Activated CD8-positive, alpha-beta memory T cell treated with anti-CD3 and anti-CD28 coated beads, Interleukin-2, amount 50 U/mL, for 24 hours (primary cell): ENCODE results near the gene STYXL1.
A peak's percentile ranks its signal among the peaks of the same experiment; 100 is the strongest.
"Not testable (repeated sequence)": the region's sequence is repeated elsewhere in the genome, so short reads cannot be mapped to it uniquely, and the experiment has no call there.

Experiments used
- DNase-seq: peaks from one replicate; pipeline ENCODE4 v3.0.0-alpha.2; 2020; ENCODE audit errors: extremely low read depth

STYXL1 gene, protein sequence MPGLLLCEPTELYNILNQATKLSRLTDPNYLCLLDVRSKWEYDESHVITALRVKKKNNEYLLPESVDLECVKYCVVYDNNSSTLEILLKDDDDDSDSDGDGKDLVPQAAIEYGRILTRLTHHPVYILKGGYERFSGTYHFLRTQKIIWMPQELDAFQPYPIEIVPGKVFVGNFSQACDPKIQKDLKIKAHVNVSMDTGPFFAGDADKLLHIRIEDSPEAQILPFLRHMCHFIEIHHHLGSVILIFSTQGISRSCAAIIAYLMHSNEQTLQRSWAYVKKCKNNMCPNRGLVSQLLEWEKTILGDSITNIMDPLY

DNA sequence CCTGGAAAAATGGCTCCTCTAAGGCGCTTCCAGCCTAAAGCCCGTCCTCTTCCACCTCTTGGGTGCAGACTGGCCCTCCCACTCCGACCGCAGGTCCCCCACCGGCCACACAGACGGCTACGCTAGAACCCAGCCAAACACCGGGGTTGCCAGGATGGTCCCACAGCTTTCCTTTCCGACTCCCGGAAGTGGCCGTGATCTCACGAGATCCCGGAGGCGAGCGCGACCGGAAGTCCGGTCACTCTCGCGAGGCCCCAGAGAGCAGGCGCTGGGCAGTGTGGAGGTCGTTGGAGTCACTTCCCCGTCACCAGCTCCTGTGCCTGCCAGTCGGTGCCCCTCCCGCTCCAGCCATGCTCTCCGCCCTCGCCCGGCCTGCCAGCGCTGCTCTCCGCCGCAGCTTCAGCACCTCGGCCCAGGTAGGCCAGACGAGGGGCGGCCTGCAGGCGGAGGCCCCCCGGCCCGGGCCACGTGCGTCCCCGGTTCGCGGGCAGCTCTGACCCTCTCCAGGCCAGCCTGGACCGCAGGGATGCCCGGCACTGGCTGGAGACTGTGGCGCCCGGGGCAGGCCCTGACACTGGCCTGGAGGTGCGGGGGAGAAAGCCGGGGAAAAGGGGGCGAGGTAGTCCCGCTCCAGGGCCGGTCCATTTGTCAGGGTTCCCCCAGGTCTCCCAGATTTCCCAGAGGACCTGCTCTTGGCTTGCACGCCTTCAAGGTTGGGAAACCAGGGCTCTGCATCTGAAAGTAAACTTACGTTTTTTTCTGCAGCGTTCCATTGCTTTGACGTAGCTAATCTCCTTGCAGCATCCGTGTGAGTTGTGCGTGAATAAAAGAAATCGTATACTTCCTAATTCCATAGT is at the start of gene STYXL1, which contains the start of gene MDH2:
Gene STYXL1 (minus strand): TSS at position 190 of the 857 bp plus-strand sequence. CDS start 17,477 bp downstream, outside the sequence.
Gene MDH2 (plus strand): TSS at position 296 of the 857 bp plus-strand sequence. CDS start 55 bp downstream, at position 351.
- DNase-seq, result peak; percentile 84

DNA sequence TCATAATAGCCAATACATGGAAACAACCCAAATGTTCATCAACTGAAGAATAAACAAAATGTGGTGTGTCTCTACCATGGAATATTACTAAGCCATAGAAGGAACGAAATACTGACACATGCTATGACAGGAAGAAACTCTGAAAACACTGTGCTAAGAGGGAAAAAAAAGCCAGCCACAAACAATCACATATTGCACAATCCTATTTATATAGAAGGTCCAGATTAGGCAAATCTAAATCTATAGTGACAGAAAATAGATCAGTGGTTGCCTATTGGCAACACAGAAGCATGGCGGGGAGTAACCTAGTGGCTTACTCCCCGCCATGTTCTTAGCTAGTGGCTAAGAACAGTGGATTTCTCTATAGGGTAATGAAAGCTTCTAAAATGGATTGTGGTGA is 48.1 kb upstream of the STYXL1 start:
- no peak for DNase-seq

DNA sequence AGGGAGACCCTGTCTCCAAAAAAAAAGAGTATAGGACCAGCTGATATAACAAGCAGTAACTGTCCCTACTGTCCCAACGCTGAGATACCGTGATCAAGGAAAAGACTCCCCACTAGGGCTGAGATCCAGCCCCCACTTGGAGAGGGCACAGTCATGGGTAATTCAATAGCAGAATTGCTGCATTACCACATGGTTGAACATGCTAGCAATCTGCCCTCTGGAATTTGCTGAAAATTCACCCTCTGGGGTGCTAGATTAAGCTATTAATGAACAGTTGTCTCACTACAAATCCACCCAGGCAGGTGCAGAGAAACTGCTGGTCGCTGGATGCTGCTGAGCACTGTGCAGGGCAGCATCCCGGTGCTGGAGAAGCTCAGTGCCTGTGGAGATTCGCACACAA is 46.5 kb upstream of the STYXL1 start:
- DNase-seq, result not testable (repeated sequence)

DNA sequence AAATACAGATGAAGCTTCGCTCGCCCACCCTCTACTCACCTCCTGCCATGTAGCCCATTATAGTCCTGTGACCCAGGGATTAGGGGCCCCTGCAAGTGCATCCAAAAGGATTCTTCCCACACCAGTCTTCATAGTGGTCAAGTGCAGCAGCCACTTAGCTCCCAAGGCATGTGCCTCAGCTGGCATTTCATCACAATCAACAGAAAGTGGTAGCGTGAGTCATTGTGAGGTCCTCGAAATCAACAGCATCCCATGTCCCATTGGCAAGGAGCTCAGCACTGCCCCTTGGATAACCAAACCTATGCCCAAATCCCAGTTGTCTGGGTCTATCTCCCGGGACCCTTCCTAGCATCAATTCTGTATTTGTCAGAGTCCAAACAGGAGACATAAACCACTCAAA is 45.7 kb upstream of the STYXL1 start:
- not testable (repeated sequence) for DNase-seq

DNA sequence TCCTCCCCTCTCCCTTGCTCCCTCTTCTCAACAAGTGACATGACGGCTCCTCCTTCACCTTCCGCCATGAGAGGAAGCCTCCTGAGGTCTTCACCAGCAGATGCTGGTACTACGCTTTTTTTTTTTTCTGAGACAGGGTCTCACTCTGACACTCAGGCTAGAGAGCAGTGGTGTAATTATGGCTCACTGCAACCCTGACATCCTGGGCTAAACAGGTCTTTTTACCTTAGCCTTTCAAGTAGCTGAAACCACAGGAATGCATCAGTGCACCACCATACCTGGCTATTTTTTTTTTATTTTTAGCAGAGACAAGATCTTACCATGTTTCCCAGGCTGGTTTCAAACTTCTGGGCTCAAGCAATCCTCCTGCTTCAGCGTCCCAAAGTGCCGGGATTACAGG is 43.7 kb upstream of the STYXL1 start:
- no peak for DNase-seq

DNA sequence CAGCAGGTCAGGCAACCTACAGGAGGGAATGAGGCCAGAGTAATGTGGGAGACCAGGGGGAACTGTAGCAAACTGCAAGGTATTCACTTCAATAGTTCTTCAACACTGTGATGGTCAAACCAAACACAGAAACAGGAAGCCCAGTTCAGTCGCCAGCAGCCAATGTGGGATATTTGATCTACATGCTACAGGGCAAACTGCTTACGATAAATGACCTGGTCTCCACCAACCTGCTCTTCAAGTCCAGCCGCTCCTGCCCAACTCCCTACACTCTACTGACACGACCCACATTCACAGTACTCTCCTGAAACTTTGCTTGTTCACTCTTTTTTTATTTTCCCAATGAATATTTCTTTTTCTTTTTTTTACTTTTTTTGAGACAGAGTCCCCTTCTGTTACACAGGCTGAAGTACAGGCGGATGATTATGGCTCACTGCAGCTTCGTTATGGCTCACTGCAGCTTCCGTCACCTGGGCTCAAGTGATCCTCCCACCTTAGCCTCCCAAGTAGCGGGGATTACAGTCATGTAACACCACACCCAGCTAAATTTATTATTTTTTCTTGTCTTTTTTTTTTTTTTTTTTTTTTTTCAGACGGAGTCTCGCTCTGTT is 42.2 kb upstream of the STYXL1 start:
- DNase-seq, result no peak

DNA sequence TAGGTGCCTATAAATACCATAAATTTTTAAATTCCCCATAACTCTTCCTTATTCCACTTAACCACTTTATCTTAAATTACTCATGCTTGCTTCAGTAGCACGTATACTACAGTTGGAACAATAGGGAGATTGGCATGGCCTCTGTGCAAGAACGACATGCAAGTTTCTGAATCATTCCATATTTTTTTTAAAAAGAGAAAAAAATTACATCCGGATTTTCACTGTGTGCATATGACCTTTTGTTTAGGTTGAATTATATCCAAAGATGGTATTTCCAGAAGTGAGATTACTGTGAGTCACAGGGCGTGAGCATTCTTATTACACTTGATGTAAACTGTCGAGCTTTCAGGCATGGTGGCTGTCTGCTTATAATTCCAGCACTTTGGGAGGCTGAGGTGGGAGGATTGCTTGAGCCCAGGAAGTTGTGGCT is 39.6 kb upstream of the STYXL1 start:
- not testable (repeated sequence) for DNase-seq

DNA sequence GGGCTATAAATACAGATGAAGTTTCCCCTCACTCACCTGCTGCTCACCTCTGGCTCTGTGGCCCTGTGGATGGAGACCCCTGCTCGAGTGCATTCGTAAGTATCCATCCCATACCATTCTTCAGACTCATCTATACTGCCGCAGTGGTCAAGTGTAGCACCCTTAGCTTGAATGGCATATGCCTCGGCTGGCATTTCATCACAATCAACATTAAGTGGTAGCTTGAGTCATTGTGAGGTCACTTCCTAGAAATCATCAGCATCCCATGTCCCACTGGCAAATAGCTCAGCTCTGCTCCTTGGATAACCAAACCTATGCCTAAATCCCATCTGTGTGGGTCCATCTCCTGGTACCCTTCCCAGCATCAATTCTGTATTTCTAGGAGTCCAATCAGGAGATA is 38.3 kb upstream of the STYXL1 start:
- DNase-seq, result no peak

DNA sequence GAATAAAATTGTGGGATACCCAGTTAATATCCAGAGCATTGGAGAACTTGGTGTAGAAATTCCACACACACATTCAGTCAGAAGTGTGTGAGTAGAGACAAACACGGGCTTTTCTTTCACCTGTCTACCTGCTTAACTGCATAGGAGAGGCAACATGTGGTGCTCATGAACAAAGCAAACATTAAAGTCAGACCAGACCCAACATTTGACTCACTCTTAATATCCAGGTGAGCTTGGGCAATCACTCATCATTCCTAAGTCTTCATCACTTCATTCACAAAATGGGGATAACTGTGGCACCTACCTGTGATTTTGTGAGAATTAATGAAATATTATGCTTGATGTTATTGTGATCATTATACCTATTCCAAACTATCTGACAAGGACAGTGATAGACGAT is 36.3 kb upstream of the STYXL1 start:
- not testable (repeated sequence) for DNase-seq

DNA sequence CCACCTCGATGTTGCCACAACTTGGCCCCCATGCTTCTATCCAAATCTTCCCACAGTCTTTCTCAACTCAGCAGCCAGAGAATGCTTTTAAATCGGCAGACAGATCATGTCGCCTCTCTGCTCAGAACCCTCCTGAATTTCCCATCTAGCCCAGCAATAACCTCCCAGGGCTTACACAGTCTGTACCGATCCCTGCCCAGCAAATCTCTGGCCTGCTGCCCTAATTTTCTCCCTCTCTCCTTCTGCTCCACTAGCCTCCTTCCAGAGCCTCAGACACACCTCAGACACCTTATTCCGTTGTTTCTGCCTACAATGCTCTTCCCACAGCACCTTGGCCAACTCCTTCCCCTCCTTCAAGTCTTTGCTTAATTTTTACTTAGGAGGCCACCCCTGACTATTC is 32.4 kb upstream of the STYXL1 start:
- no peak for DNase-seq

DNA sequence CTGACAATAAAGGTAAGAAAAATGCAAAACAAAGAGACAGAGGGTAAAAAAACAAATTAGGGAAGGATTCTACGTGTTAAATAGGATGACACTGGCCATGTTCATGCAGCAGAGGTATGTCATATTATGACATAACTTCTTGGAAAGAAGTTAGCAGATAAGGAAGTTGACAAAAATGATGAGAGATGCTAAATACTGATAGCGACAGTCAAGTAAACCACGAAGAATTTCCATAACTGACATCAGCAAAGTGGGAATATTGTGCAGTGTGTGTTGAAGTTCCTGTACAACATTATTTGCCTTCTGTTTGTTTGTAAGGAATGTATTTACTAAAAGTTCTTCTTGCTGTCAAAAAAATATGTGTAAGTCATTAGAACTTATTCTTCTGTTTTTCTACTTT is 29.6 kb upstream of the STYXL1 start:
- no peak for DNase-seq

DNA sequence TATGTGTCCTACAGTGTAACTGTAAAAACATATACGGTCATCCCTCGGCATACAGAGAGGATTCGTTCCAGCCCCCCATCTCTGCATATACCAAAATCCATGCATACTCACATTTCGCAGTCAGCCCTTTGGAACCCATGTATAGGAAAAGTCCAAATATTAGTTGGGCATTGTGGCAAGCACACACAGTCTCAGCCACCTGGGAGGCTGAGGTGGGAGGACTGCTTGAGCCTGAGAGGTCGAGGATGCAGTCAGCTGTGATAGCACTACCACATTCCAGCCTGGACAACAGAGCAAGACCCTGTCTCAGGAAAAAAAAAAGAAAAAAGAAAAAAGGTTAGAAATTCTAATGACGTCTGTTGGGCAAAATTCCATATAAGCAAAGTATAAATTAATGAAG is 29.2 kb upstream of the STYXL1 start:
- DNase-seq, result no peak

DNA sequence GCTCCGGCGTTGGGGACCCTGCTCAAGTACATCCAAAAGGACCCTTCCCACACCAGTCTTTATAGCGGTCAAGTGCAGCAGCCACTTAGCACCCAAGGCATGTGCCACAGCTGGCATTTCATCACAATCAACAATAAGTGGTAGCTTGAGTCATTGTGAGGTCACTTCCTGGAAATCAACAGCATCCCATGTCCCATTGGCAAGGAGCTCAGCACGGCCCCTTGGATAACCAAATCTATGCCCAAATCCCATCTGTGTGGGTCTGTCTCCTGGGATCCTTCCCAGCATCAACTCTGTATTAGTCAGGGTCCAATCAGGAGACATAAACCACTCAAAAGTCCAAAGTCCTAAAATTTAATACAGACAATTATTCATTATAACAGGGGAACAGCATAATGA is 27.2 kb upstream of the STYXL1 start:
- no peak for DNase-seq

DNA sequence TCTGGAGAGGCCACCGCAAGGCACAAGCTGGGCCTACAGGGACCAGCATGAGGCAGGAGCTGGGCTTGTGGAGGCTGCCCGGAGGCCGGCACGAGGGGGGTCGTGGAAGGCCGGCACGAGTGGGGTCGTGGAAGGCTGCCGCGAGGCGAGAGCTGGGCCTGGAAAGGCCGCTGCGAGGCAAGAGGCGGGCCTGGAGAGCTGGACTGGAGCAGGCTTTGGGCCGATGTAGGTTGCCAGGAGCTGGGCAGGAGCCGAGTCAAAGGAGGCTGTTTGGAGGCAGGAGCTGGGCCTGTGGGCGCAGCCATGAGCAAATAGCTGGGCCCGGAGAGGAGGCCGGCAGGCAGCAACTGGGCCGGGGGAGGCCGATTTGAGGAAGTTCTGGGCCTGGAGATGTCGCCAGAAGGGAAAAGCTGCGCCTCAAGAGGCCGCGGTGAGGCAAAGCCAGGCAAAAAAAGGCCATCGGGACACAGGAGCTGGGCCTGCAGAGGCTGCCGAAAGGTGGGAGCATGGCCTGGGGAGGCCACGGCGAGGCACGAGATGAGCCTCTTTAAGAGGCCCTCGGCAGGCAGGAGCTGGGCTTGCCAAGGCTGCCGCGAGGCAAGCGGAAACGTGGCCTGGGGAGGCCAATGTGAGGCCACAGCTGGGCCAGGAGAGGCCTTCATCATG is 26.6 kb upstream of the STYXL1 start:
- no peak for DNase-seq

DNA sequence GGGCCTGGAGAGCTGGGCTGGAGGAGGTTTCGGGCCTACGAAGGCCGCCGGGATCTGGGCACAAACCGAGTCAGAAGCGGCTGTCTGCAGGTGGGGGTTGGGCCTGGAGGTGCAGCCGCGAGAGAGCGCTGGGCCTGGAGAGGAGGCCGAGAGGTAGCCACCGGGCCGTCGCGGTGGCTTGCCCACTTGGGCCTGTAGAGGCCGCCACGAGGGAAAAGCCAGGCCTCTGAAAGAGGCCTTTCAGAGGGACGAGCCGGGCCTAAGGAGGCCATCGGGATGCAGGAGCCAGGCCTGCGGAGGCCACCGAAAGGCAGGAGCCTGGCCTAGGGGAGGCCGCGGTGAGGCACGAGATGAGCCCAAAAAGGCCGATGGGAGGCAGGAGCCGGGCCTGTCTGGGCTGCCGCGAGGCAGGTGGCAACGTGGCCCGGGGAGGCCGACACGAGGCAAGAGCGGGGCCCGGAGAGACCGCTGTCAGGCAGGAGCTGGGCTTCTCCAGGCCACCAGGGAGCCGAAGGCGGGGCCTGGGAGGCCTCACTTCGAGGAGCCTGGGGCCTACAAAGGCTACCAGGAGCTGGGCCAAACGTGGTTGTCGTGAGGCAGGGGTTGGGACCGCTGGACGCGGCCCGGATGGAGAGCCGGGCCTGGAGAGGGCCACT is 25.7 kb upstream of the STYXL1 start:
- no peak for DNase-seq

DNA sequence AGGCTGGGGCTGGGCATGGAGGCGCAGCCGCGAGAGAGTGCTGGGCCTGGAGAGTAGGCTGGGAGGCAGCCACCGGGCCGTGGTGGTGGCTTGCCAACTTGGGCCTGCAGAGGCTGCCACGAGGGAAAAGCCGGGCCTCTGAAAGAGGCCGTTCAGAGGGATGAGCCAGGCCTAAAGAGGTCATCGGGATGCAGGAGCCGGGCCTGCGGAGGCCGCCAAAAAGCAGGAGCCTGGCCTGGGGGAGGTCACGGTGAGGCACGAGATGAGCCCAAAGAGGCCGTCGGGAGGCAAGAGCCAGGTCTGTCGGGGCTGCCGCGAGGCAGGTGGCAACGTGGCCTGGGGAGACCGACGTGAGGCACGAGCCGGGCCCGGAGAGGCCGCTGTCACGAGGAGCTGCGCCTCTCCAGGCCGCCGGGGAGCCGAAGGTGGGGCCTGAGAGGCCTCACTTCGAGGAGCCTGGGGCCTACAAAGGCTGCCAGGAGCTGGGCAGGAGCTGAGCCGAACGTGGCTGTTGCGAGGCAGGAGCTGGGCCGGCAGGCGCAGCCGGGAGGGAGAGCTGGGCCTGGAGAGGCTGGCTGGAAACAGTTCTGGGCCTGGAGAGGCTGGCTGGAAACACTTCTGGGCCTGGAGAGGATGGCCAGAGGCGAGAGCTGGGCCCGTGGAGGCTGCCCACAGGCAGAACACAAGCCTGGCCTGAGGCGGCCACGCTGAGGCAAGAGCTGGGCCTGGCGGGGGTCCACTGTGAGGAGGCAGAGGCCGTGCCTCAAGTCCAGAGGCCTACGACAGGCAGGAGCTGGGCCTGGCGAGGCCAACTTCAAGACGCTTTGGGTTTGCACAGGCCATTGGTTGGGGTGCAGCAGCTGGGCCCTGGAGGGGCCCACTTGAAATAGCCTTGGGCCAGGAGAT is 24.7 kb upstream of the STYXL1 start:
- DNase-seq, result no peak

DNA sequence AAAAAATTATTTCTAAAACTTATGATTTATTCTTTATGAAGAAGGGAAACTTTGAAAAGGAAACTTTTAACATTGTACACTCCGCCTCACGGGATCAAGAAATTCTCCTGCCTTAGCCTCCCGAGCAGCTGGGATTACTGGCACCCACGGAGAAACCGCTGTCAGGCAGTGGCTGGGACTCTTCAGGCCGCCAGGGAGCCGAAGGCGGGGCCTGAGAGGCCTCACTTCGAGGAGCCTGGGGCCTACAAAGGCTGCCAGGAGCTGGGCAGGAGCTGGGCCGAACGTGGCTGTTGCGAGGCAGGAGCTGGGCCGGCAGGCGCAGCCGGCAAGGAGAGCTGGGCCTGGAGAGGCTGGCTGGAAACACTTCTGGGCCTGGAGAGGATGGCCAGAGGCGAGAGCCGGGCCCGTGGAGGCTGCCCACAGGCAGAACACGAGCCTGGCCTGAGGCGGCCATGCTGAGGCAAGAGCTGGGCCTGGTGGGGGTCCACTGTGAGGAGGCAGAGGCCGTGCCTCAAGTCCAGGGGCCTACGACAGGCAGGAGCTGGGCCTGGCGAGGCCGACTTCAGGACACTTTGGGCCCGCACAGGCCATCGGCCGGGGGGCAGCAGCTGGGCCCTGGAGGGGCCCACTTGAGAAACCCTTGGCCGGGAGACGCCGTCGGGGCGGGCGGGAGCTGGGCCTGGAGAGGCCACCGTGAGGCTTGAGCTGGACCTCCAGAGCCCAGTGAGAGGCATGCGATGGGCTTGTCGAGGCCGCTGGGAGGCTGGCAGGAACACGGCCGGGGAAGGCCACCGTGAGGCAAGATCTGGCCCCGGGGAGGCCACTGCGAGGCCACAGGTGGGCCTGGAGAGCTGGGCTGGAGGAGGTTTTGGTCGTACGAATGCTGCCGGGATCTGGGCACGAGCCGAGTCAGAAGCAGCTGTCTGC is 23.8 kb upstream of the STYXL1 start:
- no peak for DNase-seq

DNA sequence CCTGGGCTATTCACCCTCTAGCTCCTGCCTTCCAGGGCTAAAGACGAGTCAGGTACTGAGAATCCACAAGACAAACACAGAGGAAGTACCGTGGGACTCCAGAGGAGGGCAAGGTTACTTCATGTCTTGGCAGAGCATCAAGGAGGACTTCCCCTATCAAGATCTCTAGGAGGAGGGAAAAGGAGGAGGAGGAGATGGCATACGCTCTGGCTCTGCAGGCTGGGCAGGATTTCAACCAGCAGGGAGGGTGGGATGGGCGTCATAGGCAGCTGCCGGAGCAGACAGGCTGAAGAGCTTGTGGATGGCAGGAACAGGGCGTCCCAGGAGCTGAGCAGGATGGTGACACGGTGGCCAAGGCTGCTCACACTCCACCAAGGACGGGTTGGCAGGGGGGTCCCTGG is 21.4 kb upstream of the STYXL1 start:
- DNase-seq, result no peak
